AG04449 (cell line): ENCODE measurements around the gene FAM50A.

Experiments
- CTCF ChIA-PET: fragments of 350-600 bp; formaldehyde crosslinking; extraction: SDS; loops from one replicate; lab custom pipeline; 2021; ENCODE audit warnings: antibody characterized with exemption; lab: Yijun Ruan, JAX
- POLR2A ChIA-PET: fragments of 400-600, 350-600 bp; formaldehyde crosslinking; extraction: SDS; loops from one replicate; lab custom pipeline; 2020; ENCODE audit warnings: antibody characterized with exemption, inconsistent platforms; lab: Yijun Ruan, JAX
- DNase-seq: peaks from one replicate; pipeline ENCODE4 v3.0.0-alpha.2; 2010; ENCODE audit warnings: low read depth, low spot score
- H3K4me3 ChIP-seq: 2 replicates; pipeline ENCODE4 v1.5.1; 2011; ENCODE audit warnings: low read depth, mild to moderate bottlenecking, control low read depth, low read length
- TF ChIP-seq, protein P1 (sequence below): IDR thresholded peaks from one replicate; pipeline ENCODE4 v1.5.1; 2011; ENCODE audit warnings: mild to moderate bottlenecking, moderate library complexity, low read length, control low read depth, inconsistent platforms; ENCODE audit not compliant: insufficient read depth; ENCODE audit errors: missing control alignments

Gene FAM50A

GRCh38 chrX:154486052-154486395 lies 42.1 kb downstream of the FAM50A start:
- H3K4me3 ChIP-seq, result peak overlapping the region; percentile 63
- DNase-seq, result no peak
- ChIA-PET POLR2A (interaction anchor here (0.6 to 1.1 kb wide), 3 partner anchors 20 to 88 kb away, joined by 3 read pairs; partner anchors contain the start of gene RPL10), CTCF (interaction anchor here (1.0 to 2.5 kb wide), 3 partner anchors 10 to 50 kb away, joined by 4 to 9 read pairs (median 5); no protein-coding TSS in a partner anchor)
- TF ChIP-seq, protein P1, sequence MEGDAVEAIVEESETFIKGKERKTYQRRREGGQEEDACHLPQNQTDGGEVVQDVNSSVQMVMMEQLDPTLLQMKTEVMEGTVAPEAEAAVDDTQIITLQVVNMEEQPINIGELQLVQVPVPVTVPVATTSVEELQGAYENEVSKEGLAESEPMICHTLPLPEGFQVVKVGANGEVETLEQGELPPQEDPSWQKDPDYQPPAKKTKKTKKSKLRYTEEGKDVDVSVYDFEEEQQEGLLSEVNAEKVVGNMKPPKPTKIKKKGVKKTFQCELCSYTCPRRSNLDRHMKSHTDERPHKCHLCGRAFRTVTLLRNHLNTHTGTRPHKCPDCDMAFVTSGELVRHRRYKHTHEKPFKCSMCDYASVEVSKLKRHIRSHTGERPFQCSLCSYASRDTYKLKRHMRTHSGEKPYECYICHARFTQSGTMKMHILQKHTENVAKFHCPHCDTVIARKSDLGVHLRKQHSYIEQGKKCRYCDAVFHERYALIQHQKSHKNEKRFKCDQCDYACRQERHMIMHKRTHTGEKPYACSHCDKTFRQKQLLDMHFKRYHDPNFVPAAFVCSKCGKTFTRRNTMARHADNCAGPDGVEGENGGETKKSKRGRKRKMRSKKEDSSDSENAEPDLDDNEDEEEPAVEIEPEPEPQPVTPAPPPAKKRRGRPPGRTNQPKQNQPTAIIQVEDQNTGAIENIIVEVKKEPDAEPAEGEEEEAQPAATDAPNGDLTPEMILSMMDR, result no peak

- CTCF ChIA-PET, result interaction anchor here (1.0 to 2.5 kb wide), 4 partner anchors 10 to 49 kb away, joined by 3 to 9 read pairs (median 4); no protein-coding TSS in a partner anchor
- DNase-seq, result no peak
- POLR2A ChIA-PET, result interaction anchor here (0.9 to 1.1 kb wide), 3 partner anchors 8 to 26 kb away, joined by 3 read pairs; partner anchors contain the start of gene LAGE3
- H3K4me3 ChIP-seq, result peak within 1 kb of the TSS; percentile 63
- TF ChIP-seq, protein P1, result no peak
Observed at GRCh38 chrX:154486396-154487207, 42.7 kb downstream of the FAM50A start, which contains the start of gene UBL4A. Gene UBL4A (minus strand): TSS chrX:154486615. CDS start chrX:154486584, 31 bp downstream.

- POLR2A ChIA-PET, result interaction anchor here (0.9 kb wide), 1 partner anchor 9 kb away, joined by 3 read pairs; the partner anchor contains the start of gene LAGE3
- H3K4me3 ChIP-seq, result no peak overlapping the region
- CTCF ChIA-PET, result interaction anchor here (1.0 to 2.5 kb wide), 3 partner anchors 11 to 54 kb away, joined by 3 to 9 read pairs (median 3); no protein-coding TSS in a partner anchor
- no peak for DNase-seq
- TF ChIP-seq, protein P1, result no peak
Observed at GRCh38 chrX:154487518-154488290, 43.8 kb downstream of the FAM50A start.

- TF ChIP-seq, protein P1, result no peak
- no peak for DNase-seq
- ChIA-PET POLR2A (no interaction called here), CTCF (interaction anchor here (1.0 to 1.5 kb wide), 2 partner anchors 38 to 53 kb away, joined by 3 read pairs; no protein-coding TSS in a partner anchor)
- H3K4me3 ChIP-seq, result no peak overlapping the region
Observed at GRCh38 chrX:154488336-154489075, 44.6 kb downstream of the FAM50A start.

DNA sequence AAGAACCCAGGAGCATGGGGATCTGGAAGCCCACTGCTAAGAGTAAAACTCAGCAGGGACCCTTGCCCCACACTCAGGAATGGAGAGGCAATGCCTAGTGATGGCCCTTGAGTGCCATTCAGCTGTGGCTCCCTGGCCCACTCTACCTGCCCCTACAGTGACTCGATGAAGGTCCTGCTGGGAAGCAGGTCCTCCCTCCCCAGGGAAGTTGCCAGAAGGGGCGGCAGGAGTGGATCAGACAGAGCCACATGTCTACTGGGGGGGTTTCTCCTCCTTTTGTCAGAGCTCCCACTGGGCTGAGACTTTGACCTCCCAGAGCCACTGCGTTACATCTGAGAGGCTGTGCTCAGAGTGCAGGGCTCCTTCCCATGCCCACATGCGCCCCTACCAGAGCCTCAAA lies 45.2 kb downstream of the FAM50A start:
- TF ChIP-seq, protein P1, result no peak
- no peak for DNase-seq
- ChIA-PET CTCF (interaction anchor here (1.4 kb wide), 1 partner anchor 46 kb away, joined by 3 read pairs; no protein-coding TSS in a partner anchor), POLR2A (no interaction called here)
- H3K4me3 ChIP-seq, result peak overlapping the region; percentile 61
